Activated naive CD8-positive, alpha-beta T cell treated with anti-CD3 and anti-CD28 coated beads for 36 hours (primary cell): ENCODE data around the gene NEO1. TPM values are rescaled to one million over a fixed set of nuclear protein-coding genes. Genes with fewer than 3 reads are reported as not detected.
A peak's percentile ranks its signal among the peaks of the same experiment; 100 is the strongest.

ENCODE experiments used
- DNase-seq: peaks from one replicate; pipeline ENCODE4 v3.0.0; 2021
- H3K27ac Mint-ChIP-seq: one replicate; pipeline ENCODE4 v1.8.0; 2022; ENCODE audit warnings: mild to moderate bottlenecking, moderate library complexity, mixed read lengths
- H3K27me3 Mint-ChIP-seq: one replicate; pipeline ENCODE4 v1.8.0; 2022; ENCODE audit warnings: mild to moderate bottlenecking, mixed read lengths
- H3K36me3 Mint-ChIP-seq: one replicate; pipeline ENCODE4 v1.8.0; 2021; ENCODE audit warnings: mild to moderate bottlenecking, mixed read lengths
- H3K4me1 Mint-ChIP-seq: one replicate; pipeline ENCODE4 v1.8.0; 2021; ENCODE audit warnings: mixed read lengths
- H3K4me3 Mint-ChIP-seq: one replicate; pipeline ENCODE4 v1.8.0; 2022; ENCODE audit warnings: mild to moderate bottlenecking, moderate library complexity, mixed read lengths
- H3K9me3 Mint-ChIP-seq: one replicate; pipeline ENCODE4 v1.8.0; 2022; ENCODE audit warnings: mixed read lengths
- total RNA-seq, 2 experiments: library from RNA; stranded (reverse); gene quantifications; one replicate each; pipeline ENCODE4 v1.2.3, GENCODE V29; 2021

Gene NEO1
- total RNA-seq, 2 experiments from 2014 or later: 4.1 to 4.7 TPM

- no peak overlapping the region for H3K4me3 Mint-ChIP-seq
- H3K4me1 Mint-ChIP-seq: no peaks in the 10 kb centered on the region
- no peaks in the 10 kb centered on the region for H3K36me3 Mint-ChIP-seq
- no peak overlapping the region for H3K27ac Mint-ChIP-seq
- no peak for DNase-seq
- no peaks in the 10 kb centered on the region for H3K9me3 Mint-ChIP-seq
- H3K27me3 Mint-ChIP-seq: no peaks in the 10 kb centered on the region
Measured at GRCh38 chr15:73258271-73259108, 206.2 kb downstream of the NEO1 start.

GRCh38 chr15:73264881-73265280 is 212.6 kb downstream of the NEO1 start:
- Mint-ChIP-seq H3K36me3 (no peaks in the 10 kb centered on the region), H3K27me3 (no peaks in the 10 kb centered on the region), H3K9me3 (no peaks in the 10 kb centered on the region), H3K27ac (no peak overlapping the region), H3K4me3 (no peak overlapping the region), H3K4me1 (no peaks in the 10 kb centered on the region)
- no peak for DNase-seq

GRCh38 chr15:73265536-73266153 is 213.4 kb downstream of the NEO1 start:
- Mint-ChIP-seq H3K36me3 (no peaks in the 10 kb centered on the region), H3K4me1 (no peaks in the 10 kb centered on the region), H3K27ac (no peak overlapping the region), H3K9me3 (no peaks in the 10 kb centered on the region), H3K27me3 (no peaks in the 10 kb centered on the region), H3K4me3 (no peak overlapping the region)
- peak; percentile 45 for DNase-seq

DNA sequence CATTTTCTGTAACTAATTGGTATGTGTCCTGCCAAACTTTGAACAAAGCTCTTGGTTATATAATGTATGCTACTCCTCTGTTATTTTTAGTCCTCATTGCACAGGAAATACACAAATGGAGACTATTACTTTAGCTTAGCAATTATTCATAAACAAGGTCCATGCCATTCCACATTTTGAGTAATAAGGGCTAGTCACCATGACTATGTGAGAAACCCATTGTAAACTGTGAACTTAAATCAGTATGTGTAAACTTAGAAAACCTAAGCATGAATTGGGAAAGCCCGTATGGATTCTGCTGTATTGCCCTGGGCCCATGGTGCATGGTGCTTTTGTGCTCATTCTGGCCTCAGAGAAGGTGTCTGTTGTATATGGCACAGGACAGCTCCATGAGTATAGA is 216.2 kb downstream of the NEO1 start:
- Mint-ChIP-seq H3K36me3 (no peaks in the 10 kb centered on the region), H3K27me3 (no peaks in the 10 kb centered on the region), H3K4me1 (no peaks in the 10 kb centered on the region), H3K27ac (no peak overlapping the region), H3K4me3 (no peak overlapping the region), H3K9me3 (no peaks in the 10 kb centered on the region)
- DNase-seq: no peak

DNA sequence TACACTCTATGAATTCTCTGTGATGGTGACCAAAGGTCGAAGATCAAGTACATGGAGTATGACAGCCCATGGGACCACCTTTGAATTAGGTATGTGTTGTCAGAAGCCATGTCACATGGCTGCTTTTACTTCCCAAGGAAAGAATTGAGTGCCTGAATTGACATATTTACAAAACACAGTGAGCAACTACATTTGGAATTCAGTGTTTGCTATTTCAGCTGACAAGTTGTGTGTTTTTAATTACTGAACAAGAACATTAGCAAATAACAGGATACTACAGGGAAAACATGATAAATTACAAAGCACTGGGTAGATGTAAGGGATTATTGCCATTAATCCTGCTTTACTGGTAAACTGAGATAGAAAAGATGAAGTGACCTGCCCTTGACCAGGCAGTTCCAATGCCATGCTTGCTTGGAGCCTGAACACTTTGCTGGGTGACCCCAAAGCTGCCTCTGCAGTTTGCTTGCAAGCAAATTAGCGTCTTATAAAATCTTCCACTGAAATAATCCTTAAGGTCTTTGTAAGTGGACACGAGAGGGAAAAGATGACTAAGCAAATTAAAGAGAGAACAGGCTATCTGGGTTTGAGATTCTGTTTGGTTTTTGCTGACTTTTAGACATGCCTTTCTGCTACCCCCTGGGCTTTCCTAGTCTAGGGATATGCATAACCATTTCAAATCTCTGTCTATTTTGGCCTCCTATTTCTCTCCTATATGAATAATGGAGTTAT is 218.3 kb downstream of the NEO1 start:
- Mint-ChIP-seq H3K9me3 (no peaks in the 10 kb centered on the region), H3K4me3 (no peak overlapping the region), H3K27ac (no peak overlapping the region), H3K4me1 (no peaks in the 10 kb centered on the region), H3K27me3 (no peaks in the 10 kb centered on the region), H3K36me3 (no peaks in the 10 kb centered on the region)
- DNase-seq: no peak

DNA sequence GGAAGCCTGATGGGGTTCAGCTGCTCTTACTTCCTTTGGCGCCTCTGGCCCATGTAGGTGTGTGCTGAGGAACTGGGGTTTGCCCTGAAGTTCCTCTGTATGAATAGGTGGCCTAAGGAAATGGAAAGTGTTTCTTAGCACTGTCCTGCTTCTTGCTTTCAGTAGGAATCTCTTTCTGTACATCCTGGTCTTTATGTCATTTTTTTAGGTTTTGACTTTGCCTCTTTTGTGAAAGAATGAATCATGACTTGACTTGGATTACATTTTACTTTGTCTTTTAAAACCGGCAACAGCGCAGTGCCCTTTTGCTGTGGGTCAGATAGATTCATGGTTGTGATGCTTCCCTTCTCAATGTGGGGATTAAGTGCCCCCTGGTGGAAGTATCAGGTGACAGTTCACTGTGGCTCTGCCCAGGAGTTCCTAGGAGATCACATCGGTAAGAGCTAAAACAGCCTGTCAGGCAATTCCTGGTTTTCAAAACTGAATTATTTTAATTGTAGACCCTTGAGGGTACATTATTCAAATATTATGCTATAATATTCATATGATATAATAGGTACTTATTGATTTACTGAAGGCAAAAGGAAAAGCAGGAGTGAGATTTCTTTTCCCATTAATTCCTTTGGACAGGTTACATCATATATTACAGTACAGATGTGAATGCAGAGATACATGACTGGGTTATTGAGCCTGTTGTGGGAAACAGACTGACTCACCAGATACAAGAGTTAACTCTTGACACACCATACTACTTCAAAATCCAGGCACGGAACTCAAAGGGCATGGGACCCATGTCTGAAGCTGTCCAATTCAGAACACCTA is 221.1 kb downstream of the NEO1 start:
- Mint-ChIP-seq H3K4me3 (no peak overlapping the region), H3K4me1 (no peaks in the 10 kb centered on the region), H3K27ac (no peak overlapping the region), H3K27me3 (no peaks in the 10 kb centered on the region), H3K9me3 (no peaks in the 10 kb centered on the region), H3K36me3 (no peaks in the 10 kb centered on the region)
- DNase-seq: peak; percentile 31

GRCh38 chr15:73275862-73276261 is 223.6 kb downstream of the NEO1 start:
- no peak overlapping the region for H3K4me3 Mint-ChIP-seq
- no peaks in the 10 kb centered on the region for H3K4me1 Mint-ChIP-seq
- no peak overlapping the region for H3K27ac Mint-ChIP-seq
- H3K27me3 Mint-ChIP-seq: no peaks in the 10 kb centered on the region
- no peaks in the 10 kb centered on the region for H3K36me3 Mint-ChIP-seq
- H3K9me3 Mint-ChIP-seq: no peaks in the 10 kb centered on the region
- no peak for DNase-seq

- Mint-ChIP-seq H3K9me3 (no peaks in the 10 kb centered on the region), H3K36me3 (peaks cover 5% of the 10 kb centered on the region), H3K4me3 (no peak overlapping the region), H3K27me3 (no peaks in the 10 kb centered on the region), H3K4me1 (no peaks in the 10 kb centered on the region), H3K27ac (no peak overlapping the region)
- DNase-seq: no peak
Measured at GRCh38 chr15:73282567-73283365, 230.5 kb downstream of the NEO1 start.

DNA sequence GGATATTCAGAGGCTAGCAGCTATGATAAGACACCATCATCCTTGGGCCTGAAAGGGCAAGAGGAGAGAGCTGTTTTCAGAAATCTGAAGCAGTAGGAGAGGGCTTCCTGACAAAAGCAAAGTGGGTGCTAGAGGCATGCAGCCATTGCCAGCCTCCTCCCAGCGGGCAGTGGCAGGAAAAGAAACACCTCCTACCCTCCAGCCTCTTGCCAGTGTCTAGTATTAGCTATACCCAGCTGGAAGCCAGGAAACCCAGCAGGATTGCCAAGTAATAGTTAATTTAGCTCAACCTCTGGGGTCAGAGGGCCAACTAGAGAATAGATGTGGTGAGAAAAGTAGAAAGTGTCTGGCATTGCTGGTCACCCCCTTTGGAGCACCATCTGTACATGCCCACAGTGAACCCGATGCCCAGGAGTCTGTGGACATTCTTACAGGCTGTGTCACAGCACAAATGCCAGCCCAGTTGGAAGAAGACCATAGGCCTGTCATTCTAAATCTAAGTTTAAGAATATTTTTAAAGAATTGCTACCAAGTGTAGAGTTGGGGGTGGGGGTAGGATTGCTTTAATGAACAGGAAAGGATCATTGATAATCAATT is 231.2 kb downstream of the NEO1 start:
- no peak overlapping the region for H3K27ac Mint-ChIP-seq
- no peak for DNase-seq
- no peaks in the 10 kb centered on the region for H3K9me3 Mint-ChIP-seq
- peaks cover 5% of the 10 kb centered on the region for H3K36me3 Mint-ChIP-seq
- H3K4me1 Mint-ChIP-seq: no peaks in the 10 kb centered on the region
- H3K27me3 Mint-ChIP-seq: no peaks in the 10 kb centered on the region
- no peak overlapping the region for H3K4me3 Mint-ChIP-seq

DNA sequence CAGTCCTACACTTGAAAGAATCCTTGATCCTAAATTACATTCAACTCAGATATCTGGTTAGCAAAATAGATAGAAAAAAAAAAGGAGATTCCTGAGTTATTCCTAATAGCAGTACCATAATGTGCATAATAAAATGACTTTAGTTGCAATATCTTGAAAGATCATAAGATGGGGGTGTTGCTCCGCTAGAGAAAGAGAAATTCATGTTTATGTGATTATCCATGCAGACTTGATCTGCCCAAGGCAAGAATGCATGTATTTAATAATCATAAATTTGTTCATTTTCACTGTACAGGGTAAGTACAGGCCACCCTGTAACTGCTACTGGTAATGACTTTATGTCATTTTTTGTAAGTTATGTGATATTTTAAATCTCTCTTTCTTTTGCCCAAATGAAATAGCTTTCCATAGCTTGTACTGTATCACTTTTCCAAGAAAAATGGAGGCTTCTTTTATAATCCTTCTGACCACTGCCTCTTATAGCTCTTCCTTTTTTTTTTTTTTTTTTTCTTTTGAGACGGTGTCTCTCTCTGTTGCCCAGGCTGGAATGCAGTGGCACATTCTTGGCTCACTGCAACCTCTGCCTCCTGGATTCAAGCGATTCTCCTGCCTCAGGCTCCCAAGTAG is 231.9 kb downstream of the NEO1 start:
- no peaks in the 10 kb centered on the region for H3K4me1 Mint-ChIP-seq
- peaks cover 10% of the 10 kb centered on the region for H3K36me3 Mint-ChIP-seq
- no peak overlapping the region for H3K27ac Mint-ChIP-seq
- DNase-seq: no peak
- no peak overlapping the region for H3K4me3 Mint-ChIP-seq
- H3K27me3 Mint-ChIP-seq: no peaks in the 10 kb centered on the region
- no peaks in the 10 kb centered on the region for H3K9me3 Mint-ChIP-seq

- H3K36me3 Mint-ChIP-seq: peaks cover 10% of the 10 kb centered on the region
- no peaks in the 10 kb centered on the region for H3K27me3 Mint-ChIP-seq
- H3K27ac Mint-ChIP-seq: no peak overlapping the region
- H3K4me1 Mint-ChIP-seq: no peaks in the 10 kb centered on the region
- no peak overlapping the region for H3K4me3 Mint-ChIP-seq
- DNase-seq: no peak
- H3K9me3 Mint-ChIP-seq: no peaks in the 10 kb centered on the region
Measured at GRCh38 chr15:73286311-73286710, 234.0 kb downstream of the NEO1 start.

DNA sequence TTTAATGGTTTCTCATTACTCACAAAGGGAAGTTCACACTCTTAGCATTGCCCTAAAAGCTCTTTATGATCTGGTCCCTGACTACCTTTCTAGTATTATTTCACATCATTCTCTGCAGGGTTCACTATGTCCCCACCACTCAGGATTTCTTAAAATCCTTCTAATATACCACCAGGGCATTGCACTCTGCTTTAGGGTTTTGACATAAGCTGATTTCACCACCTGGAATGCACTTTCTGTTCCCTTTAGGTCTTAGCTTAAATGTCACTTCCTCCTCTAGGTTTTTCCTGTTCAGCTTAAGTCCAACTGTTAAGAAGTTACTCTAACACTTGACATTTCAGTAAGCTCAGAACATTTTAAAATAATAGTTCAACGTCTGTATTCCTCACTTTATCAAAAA is 234.8 kb downstream of the NEO1 start:
- no peak for DNase-seq
- Mint-ChIP-seq H3K4me3 (no peak overlapping the region), H3K27ac (no peak overlapping the region), H3K9me3 (no peaks in the 10 kb centered on the region), H3K27me3 (no peaks in the 10 kb centered on the region), H3K4me1 (no peaks in the 10 kb centered on the region), H3K36me3 (peaks cover 10% of the 10 kb centered on the region)

DNA sequence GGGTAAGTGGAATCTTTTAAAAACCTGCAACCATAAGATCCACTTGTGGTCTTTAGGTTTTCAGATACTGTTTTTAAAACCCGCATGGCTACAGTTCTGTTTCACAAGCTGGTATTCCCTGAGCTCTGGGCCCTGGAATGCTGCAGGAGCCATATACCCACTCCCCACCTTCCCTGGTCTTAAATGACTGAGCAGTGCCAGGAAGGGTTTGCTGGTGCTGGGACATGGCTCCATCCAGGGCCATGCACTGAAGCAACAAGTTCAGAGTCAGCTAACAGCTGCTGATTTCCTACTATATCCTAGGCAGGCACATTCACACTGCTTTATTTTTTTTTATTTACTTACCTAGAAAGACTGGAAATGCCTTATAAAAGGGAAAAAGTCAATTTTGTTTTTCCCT is 239.2 kb downstream of the NEO1 start:
- no peak for DNase-seq
- peaks cover 5% of the 10 kb centered on the region for H3K36me3 Mint-ChIP-seq
- no peaks in the 10 kb centered on the region for H3K4me1 Mint-ChIP-seq
- H3K27me3 Mint-ChIP-seq: no peaks in the 10 kb centered on the region
- no peak overlapping the region for H3K27ac Mint-ChIP-seq
- H3K4me3 Mint-ChIP-seq: no peak overlapping the region
- H3K9me3 Mint-ChIP-seq: no peaks in the 10 kb centered on the region
